ENCODE data around the gene HDAC4. TPM values are rescaled to one million over a fixed set of nuclear protein-coding genes. Genes with fewer than 3 reads are reported as not detected.

HDAC4 gene
- total and polyA plus RNA-seq, 2 experiments from 2014 or later = 8.1 to 41.8 TPM

GRCh38 chr2:239215988-239216613 is 184.7 kb downstream of the HDAC4 start (continued):
- no peak for TF ChIP-seq ZNF462 (CRISPR knock-in tag; IDR thresholded peaks at IDR 0.05)

GRCh38 chr2:239215136-239215925 is 185.5 kb downstream of the HDAC4 start:
- peaks cover 58% of the 10 kb centered on the region for H3K4me1 Mint-ChIP-seq
- no peak overlapping the region for H3K27ac ChIP-seq (ENCODE audit: low read depth)
- H3K4me2 ChIP-seq = no peak overlapping the region
- H3K36me3 Mint-ChIP-seq (ENCODE audit: low read depth) = no peaks in the 10 kb centered on the region
- peaks cover 24% of the 10 kb centered on the region for H3K4me1 ChIP-seq (ENCODE audit: insufficient read depth)
- H3K36me3 ChIP-seq (ENCODE audit: insufficient read depth) = no peaks in the 10 kb centered on the region
- no peaks in the 10 kb centered on the region; the same call in 2 of the 3 replicates for H3K9me3 Mint-ChIP-seq
- H3F3A ChIP-seq (replicated peaks; ENCODE audit: low read depth) = no peaks in the 10 kb centered on the region
- DNase-seq (ENCODE audit: low spot score) = no peak
- no peak overlapping the region for H3K4me3 ChIP-seq
- no peaks in the 10 kb centered on the region for H3K27me3 ChIP-seq (ENCODE audit: insufficient read depth)
- H3K4me3 Mint-ChIP-seq = no peak overlapping the region; the same call in 2 of the 3 replicates
- no peaks in the 10 kb centered on the region for H3K9me2 ChIP-seq (ENCODE audit: insufficient read depth)
- H3K27me3 Mint-ChIP-seq (ENCODE audit: insufficient read depth, low read depth, poor library complexity) = peaks cover 7% of the 10 kb centered on the region
- no peak overlapping the region for H3K27ac Mint-ChIP-seq
- no peak for ATAC-seq
- no peak for TF ChIP-seq JUNB (IDR thresholded peaks at IDR 0.05; ENCODE audit: unreplicated experiment)
- TF ChIP-seq POLR2AphosphoS5 (IDR thresholded peaks at IDR 0.05; ENCODE audit: low read depth) = no peak
- TF ChIP-seq STAT1 (IDR thresholded peaks at IDR 0.05; ENCODE audit: unreplicated experiment) = no peak
- no peak for TF ChIP-seq EZH2phosphoT487 (IDR thresholded peaks at IDR 0.05; ENCODE audit: unreplicated experiment)
- TF ChIP-seq ZNF114 (CRISPR knock-in tag; IDR thresholded peaks at IDR 0.05) = no peak
- TF ChIP-seq REST (IDR thresholded peaks at IDR 0.05; ENCODE audit: unreplicated experiment) = no peak
- no peak overlapping the region for H2AFZ ChIP-seq
- peaks cover 10% of the 10 kb centered on the region for H4K20me1 ChIP-seq (replicated peaks; ENCODE audit: insufficient read depth)
- peaks cover 77% of the 10 kb centered on the region for H3K79me2 ChIP-seq (replicated peaks; ENCODE audit: insufficient read depth)

Measured in GM23338 (cell line).